Tibial nerve (tissue), 4 donors: ENCODE measurements around the gene SLC9A9. TPM values are rescaled to one million over a fixed set of nuclear protein-coding genes. Genes with fewer than 3 reads are reported as not detected.

Source experiments
- DNase-seq, 2 donors: peaks; one replicate each; pipeline ENCODE4 v3.0.0-alpha.2; 2019; ENCODE audit warnings: low spot score in 2 of 2
- H3K27ac ChIP-seq, 4 donors: fragments of 200-600 bp; sonication (generic) in 3 of 4; one replicate each; pipeline ENCODE4 v1.5.1; 2017 to 2019; ENCODE audit warnings: mild to moderate bottlenecking in 1 of 4
- H3K27me3 ChIP-seq, 2 donors: fragments of 200-600 bp; sonication (generic) in 1 of 2; one replicate each; pipeline versions ENCODE4 v1.5.1 to v1.6.0; 2017 to 2019
- H3K36me3 ChIP-seq, 3 donors: fragments of 200-600 bp; sonication (generic); one replicate each; pipeline ENCODE4 v1.5.1; 2018 to 2019
- H3K4me1 ChIP-seq, 4 donors: fragments of 200-600 bp; sonication (generic) in 3 of 4; one replicate each; pipeline ENCODE4 v1.5.1; 2017 to 2019
- H3K4me3 ChIP-seq, 4 donors: fragments of 200-600 bp; sonication (generic) in 3 of 4; one replicate each; pipeline ENCODE4 v1.5.1; 2017 to 2019; ENCODE audit warnings: mild to moderate bottlenecking in 1 of 4, moderate library complexity in 1 of 4
- H3K9me3 ChIP-seq, 4 donors: fragments of 200-600 bp; sonication (generic) in 3 of 4; one replicate each; pipeline ENCODE4 v1.5.1; 2017 to 2019
- EP300 ChIP-seq, 2 donors: sonication (generic); formaldehyde crosslinking; IDR thresholded peaks; one replicate each; pipeline ENCODE4 v1.6.1; 2017; ENCODE audit warnings: antibody characterized with exemption in 2 of 2, mild to moderate bottlenecking in 1 of 2
- POLR2A ChIP-seq, 2 donors: fragments of 450-650 bp; IDR thresholded peaks; one replicate each; pipeline ENCODE4 v1.6.1; 2017; ENCODE audit warnings: antibody characterized with exemption in 2 of 2, mild to moderate bottlenecking in 2 of 2, moderate library complexity in 2 of 2
- WGBS, 2 donors: methylation state at CpG; one replicate each; pipeline ENCODE4 v1.1.5; 2018; 5-methylcytosine and 5-hydroxymethylcytosine counted together
- total RNA-seq, 4 donors: library from RNA; depleted of rRNA; stranded (reverse); fragments of >200 nt; gene quantifications; one replicate each; pipeline ENCODE4 v1.1.0, GENCODE V29; 2016
- TF ChIP-seq, protein P1 (sequence below), 5 experiments: fragments of 200-600 bp in 3 of 5; fragments of 450-650 bp in 2 of 5; sonication (generic) in 3 of 5; IDR thresholded peaks; one replicate each; pipeline ENCODE4 v1.5.1; 2016 to 2019; ENCODE audit warnings: antibody characterized with exemption in 5 of 5, mild to moderate bottlenecking in 3 of 5, moderate library complexity in 2 of 5

The SLC9A9 gene
- total RNA-seq, 4 donors from 2014 or later, result 7.6 to 11.1 (median 9.2) TPM

- 91 to 92% methylated on average over 5 of the region's 5 CpGs for WGBS, 2 donors
- TF ChIP-seq, protein P1, sequence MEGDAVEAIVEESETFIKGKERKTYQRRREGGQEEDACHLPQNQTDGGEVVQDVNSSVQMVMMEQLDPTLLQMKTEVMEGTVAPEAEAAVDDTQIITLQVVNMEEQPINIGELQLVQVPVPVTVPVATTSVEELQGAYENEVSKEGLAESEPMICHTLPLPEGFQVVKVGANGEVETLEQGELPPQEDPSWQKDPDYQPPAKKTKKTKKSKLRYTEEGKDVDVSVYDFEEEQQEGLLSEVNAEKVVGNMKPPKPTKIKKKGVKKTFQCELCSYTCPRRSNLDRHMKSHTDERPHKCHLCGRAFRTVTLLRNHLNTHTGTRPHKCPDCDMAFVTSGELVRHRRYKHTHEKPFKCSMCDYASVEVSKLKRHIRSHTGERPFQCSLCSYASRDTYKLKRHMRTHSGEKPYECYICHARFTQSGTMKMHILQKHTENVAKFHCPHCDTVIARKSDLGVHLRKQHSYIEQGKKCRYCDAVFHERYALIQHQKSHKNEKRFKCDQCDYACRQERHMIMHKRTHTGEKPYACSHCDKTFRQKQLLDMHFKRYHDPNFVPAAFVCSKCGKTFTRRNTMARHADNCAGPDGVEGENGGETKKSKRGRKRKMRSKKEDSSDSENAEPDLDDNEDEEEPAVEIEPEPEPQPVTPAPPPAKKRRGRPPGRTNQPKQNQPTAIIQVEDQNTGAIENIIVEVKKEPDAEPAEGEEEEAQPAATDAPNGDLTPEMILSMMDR (IDR thresholded peaks at IDR 0.05), result no peak
- TF ChIP-seq POLR2A (IDR thresholded peaks at IDR 0.05), result no peak
- TF ChIP-seq EP300 (IDR thresholded peaks at IDR 0.05), result no peak
Observed at GRCh38 chr3:143298886-143299535, 549.3 kb downstream of the SLC9A9 start.

GRCh38 chr3:143298380-143298779 lies 549.9 kb downstream of the SLC9A9 start:
- DNase-seq, result no peak
- Histone ChIP-seq H3K4me1 (no peaks in the 10 kb centered on the region), H3K4me3 (no peak overlapping the region), H3K9me3 (no peaks in the 10 kb centered on the region), H3K36me3 (no peaks in the 10 kb centered on the region), H3K27ac (no peak overlapping the region), H3K27me3 (no peaks in the 10 kb centered on the region)
- TF ChIP-seq, protein P1 (IDR thresholded peaks at IDR 0.05), result no peak
- TF ChIP-seq EP300 (IDR thresholded peaks at IDR 0.05) (no peak), POLR2A (IDR thresholded peaks at IDR 0.05) (no peak)

More at GRCh38 chr3:143298886-143299535, 549.3 kb downstream of the SLC9A9 start:
- Histone ChIP-seq H3K27ac (no peak overlapping the region), H3K27me3 (no peaks in the 10 kb centered on the region), H3K4me1 (no peaks in the 10 kb centered on the region), H3K9me3 (no peaks in the 10 kb centered on the region), H3K4me3 (no peak overlapping the region), H3K36me3 (no peaks in the 10 kb centered on the region)
- no peak for DNase-seq

- H3K27me3 ChIP-seq, result no peaks in the 10 kb centered on the region
- H3K27ac ChIP-seq, result no peak overlapping the region
- no peak for DNase-seq
- TF ChIP-seq, protein P1 (IDR thresholded peaks at IDR 0.05), result no peak
- TF ChIP-seq EP300 (IDR thresholded peaks at IDR 0.05) (no peak), POLR2A (IDR thresholded peaks at IDR 0.05) (no peak)
- H3K4me3 ChIP-seq, result no peak overlapping the region
- no peaks in the 10 kb centered on the region for H3K4me1 ChIP-seq
- no peaks in the 10 kb centered on the region for H3K36me3 ChIP-seq
- H3K9me3 ChIP-seq, result no peaks in the 10 kb centered on the region
- 63 to 83% methylated on average over 4 of the region's 4 CpGs for WGBS, 2 donors
Observed at GRCh38 chr3:143295201-143296080, 552.8 kb downstream of the SLC9A9 start.

GRCh38 chr3:143294188-143294587 lies 554.1 kb downstream of the SLC9A9 start:
- Histone ChIP-seq H3K27me3 (no peaks in the 10 kb centered on the region), H3K27ac (no peak overlapping the region), H3K36me3 (no peaks in the 10 kb centered on the region), H3K9me3 (no peaks in the 10 kb centered on the region), H3K4me3 (no peak overlapping the region), H3K4me1 (no peaks in the 10 kb centered on the region)
- 87 to 88% methylated on average over 5 of the region's 5 CpGs for WGBS, 2 donors
- DNase-seq, result no peak
- TF ChIP-seq, protein P1 (IDR thresholded peaks at IDR 0.05), result no peak
- TF ChIP-seq EP300 (IDR thresholded peaks at IDR 0.05) (no peak), POLR2A (IDR thresholded peaks at IDR 0.05) (no peak)

GRCh38 chr3:143291836-143292447 lies 556.3 kb downstream of the SLC9A9 start:
- 60 to 68% methylated on average over 2 to 3 of the region's 3 CpGs for WGBS, 2 donors
- Histone ChIP-seq H3K27me3 (no peaks in the 10 kb centered on the region), H3K9me3 (no peaks in the 10 kb centered on the region)

More at GRCh38 chr3:143291836-143292447, 556.3 kb downstream of the SLC9A9 start:
- H3K27ac ChIP-seq, result no peak overlapping the region
- H3K4me3 ChIP-seq, result no peak overlapping the region
- no peaks in the 10 kb centered on the region for H3K4me1 ChIP-seq
- no peaks in the 10 kb centered on the region for H3K36me3 ChIP-seq
- TF ChIP-seq POLR2A (IDR thresholded peaks at IDR 0.05) (no peak), EP300 (IDR thresholded peaks at IDR 0.05) (no peak)
- TF ChIP-seq, protein P1 (IDR thresholded peaks at IDR 0.05), result no peak
- DNase-seq, result no peak
